ENCODE results near the gene PLXNB2.

GRCh38 chr22:50326225-50326955 is 18.9 kb upstream of the PLXNB2 start:
- TF ChIP-seq RAD21 (IDR thresholded peaks at IDR 0.05; ENCODE audit: low read depth) (no peak), POLR2A (IDR thresholded peaks at IDR 0.05; ENCODE audit: borderline replicate concordance, extremely low read depth, insufficient read depth, insufficient read length) (no peak), CTCF (IDR thresholded peaks at IDR 0.05 in 2 of 3, conservative IDR thresholded peaks at IDR 0.05 in 1 of 3; ENCODE audit: borderline replicate concordance in 1 of 3, insufficient read depth in 1 of 3, low read depth in 2 of 3, low read length in 2 of 3) (no peak), SRF (IDR thresholded peaks at IDR 0.05; ENCODE audit: low read depth) (no peak), ZNF274 (IDR thresholded peaks at IDR 0.05; ENCODE audit: low read depth, low read length) (no peak), EZH2 (IDR thresholded peaks at IDR 0.05) (no peak), SP1 (IDR thresholded peaks at IDR 0.05; ENCODE audit: low read depth) (no peak), YY1 (IDR thresholded peaks at IDR 0.05; ENCODE audit: extremely low read depth, insufficient replicate concordance, low read depth, low read length) (no peak), POLR2AphosphoS5 (IDR thresholded peaks at IDR 0.05; ENCODE audit: low read depth, low read length) (no peak)
